HepG2 (cell line): ENCODE measurements around the gene ALG8. TPM values are rescaled to one million over a fixed set of nuclear protein-coding genes. Genes with fewer than 3 reads are reported as not detected.

Source experiments
- AHR ChIP-seq: IDR thresholded peaks from 2 replicates; pipeline ENCODE4 v1.6.1; 2018; ENCODE audit warnings: missing genetic modification reagents, missing compliant biosample characterization
- DNMT3B ChIP-seq: conservative IDR thresholded peaks from 2 replicates; pipeline ENCODE4 v1.6.1; 2016; ENCODE audit warnings: missing biosample characterization, control low read depth
- EZH2 ChIP-seq: conservative IDR thresholded peaks from 2 replicates; pipeline ENCODE4 v1.6.1; 2012; ENCODE audit warnings: mild to moderate bottlenecking, low read depth, low read length, moderate library complexity
- GATAD2A ChIP-seq: IDR thresholded peaks from 2 replicates; pipeline ENCODE4 v1.6.1; 2016
- GRHL1 ChIP-seq: sonication (generic); formaldehyde crosslinking; conservative IDR thresholded peaks from 2 replicates; pipeline ENCODE4 v1.8.0; 2022; ENCODE audit warnings: missing genetic modification reagents
- GTF3A ChIP-seq: sonication (generic); formaldehyde crosslinking; conservative IDR thresholded peaks from 2 replicates; pipeline ENCODE4 v1.4.0; 2020; ENCODE audit warnings: mild to moderate bottlenecking, missing genetic modification reagents
- HNRNPLL ChIP-seq: fragments of 200-400 bp; formaldehyde crosslinking; IDR thresholded peaks from 2 replicates; pipeline ENCODE4 v1.6.1; 2017; ENCODE audit warnings: mild to moderate bottlenecking, low read depth, low read length; ENCODE audit not compliant: poor library complexity, severe bottlenecking
- HNRNPUL1 ChIP-seq: fragments of 200-400 bp; formaldehyde crosslinking; IDR thresholded peaks from 2 replicates; pipeline ENCODE4 v1.6.1; 2017; ENCODE audit warnings: low read depth, mild to moderate bottlenecking, low read length, moderate library complexity
- JUN ChIP-seq: sonication (generic); formaldehyde crosslinking; IDR thresholded peaks from 2 replicates; pipeline ENCODE4 v1.4.0; 2020; ENCODE audit warnings: mild to moderate bottlenecking, missing genetic modification reagents
- KAT2B ChIP-seq: fragments of 150-350 bp; IDR thresholded peaks from 2 replicates; pipeline ENCODE4 v1.6.1; 2014; ENCODE audit warnings: low read depth, low read length, borderline replicate concordance
- KLF6 ChIP-seq: IDR thresholded peaks from 2 replicates; pipeline ENCODE4 v1.8.0; 2016; ENCODE audit warnings: missing biosample characterization, missing genetic modification reagents
- MED13 ChIP-seq: sonication (generic); formaldehyde crosslinking; IDR thresholded peaks from 2 replicates; pipeline ENCODE4 v1.5.0; 2020; ENCODE audit warnings: missing genetic modification reagents
- NCOA5 ChIP-seq: sonication (generic); formaldehyde crosslinking; IDR thresholded peaks from 2 replicates; pipeline ENCODE4 v1.4.0; 2020; ENCODE audit warnings: missing genetic modification reagents
- NR2F2 ChIP-seq: IDR thresholded peaks from 2 replicates; pipeline ENCODE4 v1.6.1; 2012; ENCODE audit warnings: low read depth, inconsistent platforms, borderline replicate concordance
- PAF1 ChIP-seq: IDR thresholded peaks from 2 replicates; pipeline ENCODE4 v1.6.1; 2016; ENCODE audit warnings: missing genetic modification reagents, missing compliant biosample characterization
- PBX2 ChIP-seq: IDR thresholded peaks from 2 replicates; pipeline ENCODE4 v1.6.1; 2016; ENCODE audit warnings: control low read depth
- PCBP1 ChIP-seq: fragments of 200-400 bp; formaldehyde crosslinking; IDR thresholded peaks from 2 replicates; pipeline ENCODE4 v1.6.1; 2017; ENCODE audit warnings: mild to moderate bottlenecking, low read depth, low read length, borderline replicate concordance
- POLR2A ChIP-seq, 2 experiments: IDR thresholded peaks; 2 replicates each; pipeline ENCODE4 v1.6.1; 2011; ENCODE audit warnings: low read depth in 2 of 2, low read length in 2 of 2, mild to moderate bottlenecking in 1 of 2, moderate library complexity in 1 of 2; ENCODE audit not compliant: insufficient read depth in 1 of 2
- POLR2AphosphoS2 ChIP-seq: IDR thresholded peaks from 2 replicates; pipeline ENCODE4 v1.6.1; 2011; ENCODE audit warnings: low read depth, low read length, improper control_type of control experiment
- POLR2G ChIP-seq: fragments of 200-400 bp; formaldehyde crosslinking; IDR thresholded peaks from 2 replicates; pipeline ENCODE4 v1.6.1; 2018; ENCODE audit warnings: mild to moderate bottlenecking, low read depth, low read length, moderate library complexity
- RBM22 ChIP-seq: fragments of 200-400 bp; formaldehyde crosslinking; optimal IDR thresholded peaks from 2 replicates; pipeline ENCODE3; 2017; ENCODE audit warnings: mild to moderate bottlenecking, low read length, moderate library complexity
- SMARCE1 ChIP-seq: fragments of 450-650 bp; IDR thresholded peaks from 2 replicates; pipeline ENCODE4 v1.6.1; 2017; ENCODE audit warnings: borderline replicate concordance
- TAF1 ChIP-seq: sonication (generic); formaldehyde crosslinking; IDR thresholded peaks from 2 replicates; pipeline ENCODE4 v1.4.0; 2020; ENCODE audit warnings: missing genetic modification reagents
- TBX3 ChIP-seq: fragments of 450-650 bp; IDR thresholded peaks from 2 replicates; pipeline ENCODE4 v1.6.1; 2017; ENCODE audit warnings: antibody characterized with exemption, mild to moderate bottlenecking, inconsistent platforms, borderline replicate concordance
- TEAD2 ChIP-seq: sonication (generic); formaldehyde crosslinking; IDR thresholded peaks from 2 replicates; pipeline ENCODE4 v1.9.0; 2021; ENCODE audit warnings: missing genetic modification reagents
- ZFP37 ChIP-seq: sonication (generic); formaldehyde crosslinking; IDR thresholded peaks from 2 replicates; pipeline ENCODE4 v1.4.0; 2020; ENCODE audit warnings: missing genetic modification reagents, borderline replicate concordance
- ZNF354B ChIP-seq: sonication (generic); formaldehyde crosslinking; IDR thresholded peaks from 2 replicates; pipeline ENCODE4 v1.8.0; 2022; ENCODE audit warnings: mild to moderate bottlenecking, missing genetic modification reagents
- ZNF552 ChIP-seq: sonication (generic); formaldehyde crosslinking; IDR thresholded peaks from 2 replicates; pipeline ENCODE4 v1.9.0; 2022; ENCODE audit warnings: missing genetic modification reagents, mild to moderate bottlenecking, borderline replicate concordance
- ZNF672 ChIP-seq: sonication (generic); formaldehyde crosslinking; IDR thresholded peaks from 2 replicates; pipeline ENCODE4 v1.8.1; 2022; ENCODE audit warnings: missing genetic modification reagents
- ZNF740 ChIP-seq: sonication (generic); formaldehyde crosslinking; IDR thresholded peaks from 2 replicates; pipeline ENCODE4 v1.4.0; 2020; ENCODE audit warnings: missing genetic modification reagents
- ZNF883 ChIP-seq: sonication (generic); formaldehyde crosslinking; IDR thresholded peaks from 2 replicates; pipeline ENCODE4 v1.5.1; 2020; ENCODE audit warnings: mild to moderate bottlenecking, missing genetic modification reagents; ENCODE audit errors: not compliant biosample characterization
- polyA plus RNA-seq, 8 experiments: library from polyadenylated mRNA; depleted of rRNA in 3 of 8; stranded (reverse) in 7 of 8; unstranded in 1 of 8; fragments of >200 nt; fragmentation: Illumina TruSeq in 4 of 8; extraction: Trizol in 4 of 8; gene quantifications; 2 replicates each; pipeline versions ENCODE4 v1.2.1 to v1.2.3, GENCODE V29; 2011 to 2016; ENCODE audit warnings: low read depth in 4 of 8, missing spikeins in 1 of 8, mixed read lengths in 1 of 8; ENCODE audit not compliant: insufficient read depth in 1 of 8
- total RNA-seq, 5 experiments: library from RNA; depleted of rRNA; stranded (reverse); fragments of >200 nt; fragmentation: Illumina TruSeq; extraction: Trizol; gene quantifications; 2 replicates each; pipeline ENCODE4 v1.2.3, GENCODE V29; 2016; ENCODE audit warnings: low read depth in 1 of 5

Gene ALG8
- total and polyA plus RNA-seq, 2 of the 13 experiments (the other 11 are each of a cell fraction or from before 2014, with no cell fraction given) = 75.8 to 88.0 TPM

- peak; percentile 64 for TF ChIP-seq POLR2G
- no peak for TF ChIP-seq TEAD2 (CRISPR knock-in tag)
- TF ChIP-seq ZNF354B (CRISPR knock-in tag) = no peak
- TF ChIP-seq ZNF672 = no peak
- no peak for TF ChIP-seq TAF1 (CRISPR knock-in tag)
- TF ChIP-seq HNRNPUL1 = no peak
- no peak for TF ChIP-seq GTF3A (CRISPR knock-in tag)
- TF ChIP-seq PBX2 (CRISPR knock-in tag) = no peak
- no peak for TF ChIP-seq SMARCE1
- TF ChIP-seq GATAD2A (CRISPR knock-in tag) = no peak
- TF ChIP-seq AHR (CRISPR knock-in tag) = no peak
- TF ChIP-seq POLR2A (IDR thresholded peaks at IDR 0.05; ENCODE audit: insufficient read depth in 1 of 2, low read depth in 2 of 2, low read length in 2 of 2) = peak in 1 of 2 experiments; percentile 39; a peak in 1 of 4 replicates
- no peak for TF ChIP-seq MED13 (CRISPR knock-in tag)
- no peak for TF ChIP-seq HNRNPLL
- TF ChIP-seq ZNF883 = no peak
- TF ChIP-seq KAT2B = no peak
- no peak for TF ChIP-seq ZNF740
- TF ChIP-seq GRHL1 = no peak
- TF ChIP-seq JUN (CRISPR knock-in tag) = no peak
- TF ChIP-seq PCBP1 = no peak
- TF ChIP-seq POLR2AphosphoS2 = peak; percentile 54; the same call in 1 of the 2 replicates
- no peak for TF ChIP-seq TBX3
- peak; percentile 82; the same call in 1 of the 2 replicates for TF ChIP-seq PAF1 (CRISPR knock-in tag)
- TF ChIP-seq ZNF552 = no peak
- TF ChIP-seq EZH2 = no peak
- TF ChIP-seq ZFP37 (CRISPR knock-in tag) = no peak
- no peak for TF ChIP-seq NR2F2
- peak; percentile 94 for TF ChIP-seq RBM22
- no peak for TF ChIP-seq DNMT3B (CRISPR knock-in tag)
- TF ChIP-seq KLF6 (CRISPR knock-in tag) = no peak
- no peak for TF ChIP-seq NCOA5 (CRISPR knock-in tag)
Measured at GRCh38 chr11:78067704-78068103, 71.7 kb downstream of the ALG8 start (continued).
